GM12874 (cell line): ENCODE measurements around the gene VWA3A.
A peak's percentile ranks its signal among the peaks of the same experiment; 100 is the strongest.

ENCODE experiments used
- CTCF ChIP-seq: IDR thresholded peaks from 2 replicates; pipeline ENCODE4 v1.5.1; 2011; ENCODE audit warnings: low read depth, mild to moderate bottlenecking, control low read depth, low read length, moderate library complexity; ENCODE audit not compliant: insufficient read depth

Gene VWA3A

DNA sequence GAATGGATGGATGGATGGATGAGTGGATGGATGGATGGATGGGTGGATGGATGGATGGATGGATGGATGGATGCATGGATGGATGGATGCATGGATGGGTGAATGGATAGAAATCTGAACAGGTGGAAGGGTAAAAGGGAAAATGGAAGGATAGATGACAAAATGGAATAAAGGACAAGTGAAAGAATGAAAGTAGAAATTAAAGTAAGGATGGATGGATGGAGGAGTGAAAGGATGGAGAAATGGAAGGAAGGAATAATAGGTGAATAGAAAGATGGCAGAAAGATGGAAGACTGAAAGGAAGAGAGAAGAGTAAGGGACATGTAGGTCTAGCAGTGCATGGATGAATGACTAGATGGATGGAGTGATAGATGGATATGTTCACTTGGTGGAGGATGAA lies 29.9 kb downstream of the VWA3A start:
- TF ChIP-seq CTCF: no peak

DNA sequence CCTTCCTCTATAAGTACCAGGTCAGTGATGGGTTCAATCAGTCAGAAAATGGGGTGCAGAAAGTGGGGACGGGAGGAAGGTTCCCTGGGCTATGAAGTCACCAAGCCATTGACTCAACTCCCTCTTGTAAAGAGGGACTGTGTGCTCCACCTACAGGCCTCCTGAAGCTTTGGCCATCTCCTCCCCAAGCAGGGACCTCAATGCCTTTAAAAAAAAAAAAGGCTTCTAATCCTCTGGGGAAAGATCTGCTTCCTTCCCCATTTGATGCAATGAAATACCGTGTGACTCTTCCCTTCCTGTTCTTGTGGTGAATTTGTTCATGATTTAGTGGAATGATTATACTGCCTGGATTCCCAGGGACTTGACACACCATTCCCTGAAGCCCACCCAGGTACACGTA lies 30.8 kb downstream of the VWA3A start:
- 0 out of 2 replicates have a peak, but pooled peaks have one; percentile 10 for TF ChIP-seq CTCF

DNA sequence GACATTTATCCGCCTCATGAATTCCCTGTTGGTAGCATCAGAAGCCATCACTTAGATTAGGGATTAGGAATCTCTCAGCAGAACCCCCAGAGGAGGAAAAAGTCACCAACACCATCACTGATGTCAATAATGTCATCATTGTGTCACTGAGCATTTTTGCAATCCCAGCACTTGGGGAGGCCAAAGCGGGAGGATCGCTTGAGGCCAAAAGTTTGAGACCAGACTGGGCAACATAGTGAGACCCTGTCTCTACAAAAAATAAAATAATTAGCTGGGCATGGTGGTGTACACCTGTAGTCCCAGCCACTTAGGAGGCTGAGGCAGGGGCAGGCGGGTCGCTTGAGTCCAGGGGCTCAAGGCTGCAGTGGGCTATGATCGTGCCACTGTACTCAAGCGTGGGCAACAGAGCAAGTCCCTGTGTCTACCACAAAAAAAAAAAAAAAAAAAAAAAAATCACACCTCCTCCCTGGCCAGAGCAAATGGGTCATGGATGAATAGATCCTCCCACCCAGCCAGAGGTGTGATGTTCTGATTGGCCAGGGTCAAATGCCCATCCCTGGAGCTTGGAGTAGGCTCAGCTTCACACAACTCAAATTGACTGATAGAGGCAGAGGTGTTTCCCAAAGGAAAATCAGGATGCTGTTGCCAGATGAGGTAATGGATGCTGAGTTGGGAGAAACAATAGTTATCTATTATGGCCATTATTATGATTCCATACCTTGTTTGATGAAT lies 31.6 kb downstream of the VWA3A start:
- TF ChIP-seq CTCF: no peak

DNA sequence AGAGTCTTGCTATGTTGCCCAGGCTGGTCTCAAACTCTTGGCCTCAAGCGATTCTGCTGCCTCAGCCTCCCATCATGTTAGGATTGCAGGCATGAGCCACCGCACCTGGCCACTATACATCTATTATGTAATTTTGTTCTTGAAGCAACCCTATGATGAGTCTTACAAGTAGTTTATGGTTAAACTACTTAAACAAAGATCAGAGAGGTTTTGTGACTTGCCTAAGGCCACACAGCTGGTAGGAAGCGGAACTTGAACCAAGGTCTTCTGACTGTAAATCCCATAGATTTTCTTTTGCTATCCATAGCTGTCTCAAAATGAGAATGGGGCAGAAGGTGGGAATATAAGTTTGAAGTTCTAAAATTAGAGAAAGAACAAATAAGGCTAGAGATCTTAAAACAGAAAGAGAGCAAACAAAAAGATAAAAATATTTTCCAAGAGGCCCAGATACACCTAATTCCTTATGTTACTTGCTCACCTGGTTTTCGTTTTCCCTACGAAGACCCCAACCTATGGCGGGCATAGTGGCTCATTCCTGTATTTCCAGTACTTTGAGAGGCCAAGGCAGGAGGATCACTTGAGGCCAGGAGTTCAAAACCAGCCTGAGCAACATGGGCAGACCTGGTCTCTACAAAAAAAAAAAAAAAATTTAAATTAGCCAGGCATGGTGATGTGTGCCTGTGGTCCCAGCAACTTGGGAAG lies 32.4 kb downstream of the VWA3A start:
- TF ChIP-seq CTCF: no peak

DNA sequence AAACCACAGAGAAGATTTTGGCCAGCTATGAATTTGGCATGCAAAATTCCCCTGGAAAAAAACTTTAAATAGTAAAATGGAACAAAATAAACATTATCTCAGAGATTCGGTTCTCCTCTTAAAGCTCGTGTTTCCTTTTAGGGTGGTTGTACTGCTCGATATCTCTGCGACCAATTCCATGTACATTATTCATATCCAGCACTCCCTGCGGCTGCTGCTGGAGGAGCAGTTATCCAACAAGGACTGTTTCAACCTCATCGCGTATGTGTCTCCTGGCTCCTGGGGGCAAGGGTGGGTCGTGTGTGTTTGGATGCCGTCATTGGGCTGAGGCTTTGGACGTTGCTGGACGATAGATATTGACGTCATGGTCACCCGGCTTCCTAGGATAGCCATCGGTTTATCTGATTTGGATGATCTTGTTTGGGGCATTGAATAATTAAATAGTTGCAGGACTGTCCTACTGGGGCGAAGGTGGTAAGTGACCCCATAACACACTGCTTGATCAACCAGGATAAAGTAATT lies 33.8 kb downstream of the VWA3A start:
- no peak for TF ChIP-seq CTCF

DNA sequence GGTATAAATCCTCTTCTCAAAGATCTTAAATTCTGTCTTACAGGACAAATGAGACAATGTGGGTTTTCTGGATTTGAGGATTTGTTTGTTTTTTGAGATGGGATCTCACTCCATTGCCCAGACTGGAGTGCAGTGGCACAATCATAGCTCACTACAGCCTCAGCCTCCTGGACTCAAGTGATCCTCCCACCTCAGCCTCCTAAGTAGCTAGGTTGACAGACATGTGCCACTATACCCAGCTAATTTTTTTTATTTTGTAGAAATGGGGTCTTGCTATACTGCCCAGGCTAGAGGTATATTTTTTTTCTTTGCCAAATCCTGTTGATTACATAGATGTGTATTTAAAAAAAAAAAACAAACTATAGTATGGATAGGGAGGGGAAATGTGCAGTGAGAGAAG lies 38.2 kb downstream of the VWA3A start:
- TF ChIP-seq CTCF: no peak

GRCh38 chr16:22132801-22133200 lies 40.5 kb downstream of the VWA3A start:
- TF ChIP-seq CTCF: no peak
